Left forelimb (tissue), 1 donor: ENCODE data around the gene ZFP37.
"Not testable (repeated sequence)": the region's sequence is repeated elsewhere in the genome, so short reads cannot be mapped to it uniquely, and the experiment has no call there.

Experiments used
- DNase-seq: peaks from one replicate; pipeline ENCODE4 v3.0.0-alpha.2; 2018; ENCODE audit warnings: low spot score

The ZFP37 gene

DNA sequence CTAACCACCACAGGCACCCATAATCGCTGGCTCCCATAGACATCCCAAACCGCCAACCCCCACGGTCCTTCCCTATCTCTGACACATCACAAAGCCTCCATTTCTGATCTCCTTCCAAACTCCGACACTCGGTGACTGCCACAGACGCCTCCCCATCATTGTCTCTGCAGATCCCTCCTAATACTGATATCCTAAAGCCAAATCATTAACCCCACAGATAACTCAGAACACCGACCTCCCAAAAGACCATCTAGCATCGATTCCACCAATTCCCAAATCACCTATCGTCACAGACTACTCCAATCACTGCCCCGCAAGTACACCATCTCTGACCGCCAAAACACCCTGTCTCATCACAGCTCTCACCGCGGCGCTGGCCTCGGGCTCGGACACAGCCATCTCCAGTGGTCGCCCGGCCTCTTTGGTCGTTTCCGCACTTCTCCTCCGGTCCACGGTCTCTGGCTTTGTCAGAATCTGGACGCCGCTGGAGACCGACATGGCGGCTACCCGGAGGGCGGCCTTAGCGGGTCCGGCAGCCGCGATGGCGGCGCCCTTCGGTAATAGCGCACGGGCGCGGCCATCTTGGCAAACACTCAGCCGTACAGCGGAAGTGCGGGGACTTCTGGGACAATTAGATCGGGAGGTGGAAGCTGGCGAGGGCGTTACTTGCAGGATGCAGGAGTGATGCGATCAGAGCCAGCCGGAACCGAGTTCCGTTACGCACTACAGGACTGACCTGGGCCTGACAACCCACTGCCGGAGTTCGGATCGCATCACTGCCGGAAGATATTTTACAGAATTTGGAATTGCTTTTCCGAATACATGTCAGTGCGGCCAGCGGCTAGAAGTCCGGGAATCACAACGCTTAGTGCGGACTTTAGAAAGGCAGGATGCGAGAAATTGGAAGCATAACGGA, at the start of gene ZFP37:
Gene ZFP37, minus strand, starts transcription at position 534 of the 916 bp plus-strand sequence. Its CDS starts 36 bp downstream, at position 498.
- peak; percentile 97 for DNase-seq

- not testable (repeated sequence) for DNase-seq
Observed at GRCh38 chr9:113105345-113105744, 48.8 kb upstream of the ZFP37 start.

DNA sequence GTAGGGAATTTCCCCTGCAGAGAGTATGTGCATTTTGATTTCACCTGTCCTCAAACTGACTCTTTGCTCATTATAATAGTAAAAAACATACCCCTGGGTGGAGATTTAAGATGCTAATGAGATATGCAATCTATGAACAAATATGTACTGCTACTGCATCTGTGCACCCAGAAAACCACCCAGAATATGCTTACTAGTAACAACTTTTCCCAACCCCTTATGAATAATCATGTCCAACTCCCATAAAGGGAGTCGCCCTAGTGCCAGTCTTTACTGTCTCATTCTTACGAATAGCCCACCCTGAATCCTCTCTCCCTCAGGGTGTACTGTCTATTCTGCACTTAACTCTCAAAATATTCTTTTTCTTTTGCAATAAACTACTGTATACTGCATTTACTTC, 39.0 kb upstream of the ZFP37 start:
- DNase-seq = no peak

DNA sequence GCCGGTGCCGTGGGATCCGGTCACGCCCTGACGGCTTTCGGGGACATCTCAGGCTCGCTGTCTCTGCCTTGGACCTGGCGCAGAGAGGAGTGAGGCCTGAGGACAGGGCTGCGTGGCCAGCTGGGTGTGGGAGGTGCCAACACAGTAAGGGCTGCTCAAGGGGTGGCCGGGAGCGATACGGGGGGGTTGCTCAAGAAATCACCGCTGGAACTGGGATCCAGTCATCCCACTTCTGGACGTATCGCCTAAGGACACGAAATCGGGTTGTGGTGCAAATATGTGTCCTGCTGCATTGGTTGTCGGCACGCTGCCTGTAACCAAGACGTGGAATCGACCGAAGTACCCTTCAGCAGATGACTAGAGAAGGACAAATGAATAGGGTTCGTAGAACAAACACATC, 33.4 kb upstream of the ZFP37 start:
- not testable (repeated sequence) for DNase-seq

GRCh38 chr9:113089143-113089505, 32.6 kb upstream of the ZFP37 start:
- DNase-seq = not testable (repeated sequence)

DNA sequence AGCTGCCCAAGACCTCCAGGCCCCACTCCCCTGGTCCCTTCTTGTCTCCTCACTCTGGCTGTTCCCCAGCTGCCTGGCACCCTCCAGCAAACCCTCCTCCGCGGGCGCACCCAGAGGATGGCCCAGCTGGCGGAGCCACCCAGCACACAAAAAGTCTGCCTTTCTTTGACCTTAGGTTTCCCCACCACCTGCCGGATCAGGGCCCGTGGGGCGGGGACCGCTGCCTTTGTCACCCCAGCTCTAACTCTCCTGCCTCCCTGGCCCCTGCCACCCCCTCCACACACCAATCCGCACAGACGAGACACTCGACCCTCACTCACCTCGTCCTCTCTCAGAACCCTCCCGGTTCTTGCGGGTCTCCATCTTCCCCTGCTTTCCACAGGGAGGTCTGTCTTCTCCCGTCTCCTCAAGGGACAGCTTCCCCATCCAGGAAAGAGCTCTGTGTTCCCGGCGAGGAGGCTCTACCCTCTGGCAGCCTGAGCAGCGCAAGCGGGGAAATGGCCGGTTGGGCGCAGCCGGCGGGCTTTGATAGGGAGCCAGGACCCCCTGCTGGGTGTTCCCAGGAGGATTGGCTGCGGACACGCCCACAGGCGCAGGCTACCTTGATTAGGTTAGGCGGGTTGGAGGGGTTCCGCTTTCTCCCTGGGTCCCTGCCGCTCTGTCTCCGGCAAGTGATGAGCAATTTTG, 32.1 kb upstream of the ZFP37 start:
- DNase-seq = not testable (repeated sequence)

DNA sequence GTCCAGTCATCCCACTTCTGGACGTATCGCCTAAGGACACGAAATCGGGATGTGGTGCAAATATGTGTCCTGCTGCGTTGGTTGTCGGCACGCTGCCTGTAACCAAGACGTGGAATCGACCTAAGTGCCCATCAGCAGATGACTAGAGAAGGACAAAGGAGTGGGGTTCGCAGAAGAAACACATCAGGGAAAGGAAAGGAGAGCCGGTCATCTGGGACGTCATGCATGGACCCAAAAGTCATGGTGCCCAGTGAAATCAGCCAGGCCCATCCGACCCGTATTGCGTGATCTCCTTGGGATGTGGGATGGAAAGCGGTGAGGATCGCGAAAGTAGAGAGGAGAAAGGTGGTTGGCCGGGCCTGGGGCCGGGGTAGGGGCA, 6.4 kb upstream of the ZFP37 start:
- not testable (repeated sequence) for DNase-seq

DNA sequence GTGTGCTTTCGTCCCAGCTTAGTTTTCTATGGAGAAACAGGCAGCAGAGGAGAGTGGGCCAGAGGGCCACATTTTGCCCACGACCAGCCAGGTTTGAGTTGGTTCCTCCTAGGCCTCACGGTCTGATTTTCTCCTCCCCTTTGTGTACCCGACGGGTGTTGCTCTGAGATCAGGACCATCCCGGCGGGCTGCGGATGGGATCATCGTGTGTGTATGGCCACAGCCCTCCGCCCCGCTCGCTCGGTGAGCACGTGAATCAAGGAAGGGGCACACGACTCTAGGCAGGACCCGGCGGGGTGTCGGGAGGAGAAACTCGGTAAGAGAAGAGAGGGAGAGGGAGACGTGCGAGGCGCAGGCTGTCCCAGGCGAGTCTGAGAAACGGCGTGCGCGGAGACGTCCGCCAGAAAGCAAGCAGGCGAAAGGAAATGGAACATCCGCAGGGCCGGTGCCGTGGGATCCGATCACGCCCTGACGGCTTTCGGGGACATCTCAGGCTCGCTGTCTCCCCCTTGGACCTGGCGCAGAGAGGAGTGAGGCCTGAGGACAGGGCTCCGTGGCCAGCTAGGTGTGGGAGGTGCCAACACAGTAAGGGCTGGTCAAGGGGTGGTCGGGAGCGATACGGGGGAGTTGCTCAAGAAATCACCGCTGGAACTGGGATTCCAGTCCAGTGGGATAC, 5.9 kb upstream of the ZFP37 start:
- DNase-seq = not testable (repeated sequence)

- DNase-seq = not testable (repeated sequence)
Observed at GRCh38 chr9:113061072-113061850, 4.7 kb upstream of the ZFP37 start.

- DNase-seq = not testable (repeated sequence)
Observed at GRCh38 chr9:113059581-113060284, 3.2 kb upstream of the ZFP37 start.

- DNase-seq = no peak
Observed at GRCh38 chr9:113057193-113057592, 669 bp upstream of the ZFP37 start.

DNA sequence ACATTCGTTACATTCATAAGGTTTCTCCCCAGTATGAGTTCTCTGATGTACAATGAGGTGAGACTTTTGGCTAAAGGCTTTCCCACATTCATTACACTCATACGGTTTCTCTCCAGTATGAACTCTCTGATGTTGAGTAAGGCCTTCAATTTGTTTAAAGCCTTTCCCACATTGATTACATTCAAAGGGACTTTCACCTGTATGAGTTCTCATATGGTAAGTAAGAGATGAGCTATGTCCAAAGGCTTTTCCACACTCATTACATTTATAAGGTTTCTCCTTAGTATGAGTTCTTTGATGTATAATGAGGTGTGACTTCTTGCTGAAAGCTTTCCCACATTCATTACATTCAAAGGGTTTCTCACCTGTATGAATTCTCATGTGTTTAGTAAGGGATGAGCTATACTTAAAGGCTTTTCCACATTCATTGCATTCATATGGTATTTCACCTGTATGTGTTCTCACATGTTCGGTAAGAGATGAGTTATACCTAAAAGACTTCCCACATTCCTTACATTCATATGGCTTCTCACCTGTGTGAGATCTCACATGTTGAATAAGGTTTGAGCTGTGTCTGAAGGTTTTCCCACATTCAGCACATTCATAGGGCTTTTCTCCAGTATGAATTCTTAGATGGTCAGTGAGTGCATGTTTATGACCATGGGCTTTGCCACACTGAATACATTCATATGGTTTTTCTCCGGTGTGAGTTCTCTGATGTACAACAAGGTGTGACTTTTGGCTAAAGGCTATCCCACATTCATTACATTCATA, 13.5 kb downstream of the ZFP37 start:
- no peak for DNase-seq

DNA sequence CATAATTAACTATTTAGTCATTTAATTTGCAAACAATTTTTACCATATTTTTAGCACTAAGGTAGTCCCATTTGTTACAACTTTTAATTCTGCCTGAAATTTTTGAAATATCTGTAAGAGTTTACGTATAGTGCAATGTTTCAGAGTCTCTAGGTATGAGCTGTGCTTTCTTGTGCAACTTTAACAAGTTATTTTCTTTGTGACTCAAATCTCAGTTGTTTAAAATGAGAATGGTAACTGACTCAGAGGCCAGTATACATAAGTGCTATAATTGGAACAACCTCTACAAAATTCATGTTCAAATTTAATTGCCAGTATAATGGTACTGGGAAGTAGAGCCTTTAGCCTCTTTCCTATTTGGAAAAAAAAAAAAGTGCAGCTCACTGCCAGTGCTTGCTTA, 30.3 kb downstream of the ZFP37 start:
- DNase-seq = no peak

DNA sequence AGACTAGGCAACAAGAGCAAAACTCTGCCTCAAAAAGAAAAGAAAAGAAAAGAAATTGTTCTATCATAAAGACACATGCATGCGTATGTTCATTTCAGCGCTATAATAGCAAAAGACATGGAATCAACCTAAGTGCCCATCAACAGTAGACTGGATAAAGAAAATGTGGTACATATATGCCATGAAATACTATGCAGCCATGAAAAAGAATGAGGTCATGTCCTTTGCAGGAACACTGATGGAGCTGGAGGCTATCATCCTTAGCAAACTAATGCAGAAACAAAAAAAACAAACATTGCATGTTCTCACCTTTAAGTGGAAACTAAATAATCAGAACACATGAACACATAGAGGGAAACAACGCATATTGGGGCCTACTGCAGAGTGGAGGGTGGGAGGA, 38.3 kb downstream of the ZFP37 start:
- no peak for DNase-seq

GRCh38 chr9:113012492-113012891, 44.0 kb downstream of the ZFP37 start:
- no peak for DNase-seq

DNA sequence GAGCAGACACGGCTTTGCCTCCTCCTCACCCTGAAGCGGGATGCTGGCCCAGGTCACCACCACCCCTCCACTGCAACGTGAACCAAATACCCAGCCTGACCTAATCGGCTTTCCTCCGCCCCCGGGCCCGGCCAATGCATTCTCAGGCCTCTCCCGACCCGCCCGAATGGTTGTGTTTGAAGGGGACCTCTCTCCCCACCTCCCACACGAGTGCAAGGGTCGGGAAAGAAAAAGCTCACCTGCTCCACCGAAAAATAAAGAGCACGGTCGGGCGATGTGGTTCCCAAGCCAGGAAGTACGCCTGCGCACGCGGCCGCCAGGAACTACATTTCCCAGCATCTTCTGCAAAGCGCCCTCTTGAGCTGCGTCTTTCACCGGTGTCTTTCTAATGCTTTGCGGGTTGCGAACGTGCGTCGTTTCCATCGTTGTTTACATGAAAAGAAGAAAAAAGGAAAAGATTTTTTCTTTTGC, 44.6 kb downstream of the ZFP37 start, which contains the start of gene ZNF883:
Gene ZNF883, minus strand, starts transcription at position 282 of the 471 bp plus-strand sequence.
- peak; percentile 84 for DNase-seq

- no peak for DNase-seq
Observed at GRCh38 chr9:113005777-113006176, 50.7 kb downstream of the ZFP37 start.

DNA sequence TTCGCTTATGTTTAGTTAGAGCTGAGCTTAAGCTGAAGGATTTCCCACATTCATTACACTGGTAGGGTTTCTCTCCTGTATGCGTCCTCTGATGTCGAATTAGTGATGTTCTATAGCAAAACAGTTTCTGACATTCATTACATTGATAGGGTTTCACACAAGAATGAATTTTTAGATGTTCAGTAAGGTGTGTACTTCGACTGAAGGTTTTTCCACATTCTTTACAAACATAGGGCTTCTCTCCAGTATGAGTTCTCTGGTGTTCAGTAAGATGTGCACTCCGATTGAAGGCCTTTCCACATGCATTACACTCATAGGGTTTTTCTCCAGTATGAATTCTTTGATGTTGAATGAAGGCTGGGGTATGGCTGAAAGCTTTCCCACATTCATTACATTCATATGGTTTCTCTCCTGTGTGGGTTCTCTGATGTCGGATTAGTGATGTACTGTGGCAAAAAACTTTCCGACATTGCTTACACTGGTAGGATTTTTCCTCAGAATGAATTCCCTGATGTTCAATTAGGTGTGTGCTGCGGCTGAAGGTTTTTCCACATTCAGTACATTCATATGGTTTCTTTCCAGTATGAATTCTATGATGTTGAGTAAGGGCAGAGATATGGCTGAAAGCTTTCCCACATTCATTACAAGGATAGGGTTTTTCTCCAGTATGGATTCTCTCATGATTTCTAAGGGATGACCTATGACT, 59.1 kb downstream of the ZFP37 start:
- no peak for DNase-seq
